GM12864 (cell line): ENCODE measurements around the gene NDUFA6.
"Not testable (repeated sequence)": the region's sequence is repeated elsewhere in the genome, so short reads cannot be mapped to it uniquely, and the experiment has no call there.

Experiments
- DNase-seq: peaks from one replicate; pipeline ENCODE4 v3.0.0-alpha.2; 2011; ENCODE audit warnings: low read depth
- H3K4me3 ChIP-seq: 2 replicates; pipeline ENCODE4 v1.5.1; 2011; ENCODE audit warnings: mild to moderate bottlenecking, low read depth, low read length, control low read depth
- TF ChIP-seq, protein P1 (sequence below): IDR thresholded peaks from 2 replicates; pipeline ENCODE4 v1.5.1; 2011; ENCODE audit warnings: low read depth, mild to moderate bottlenecking, moderate library complexity, low read length, control low read depth, inconsistent platforms; ENCODE audit errors: missing control alignments

NDUFA6 gene

DNA sequence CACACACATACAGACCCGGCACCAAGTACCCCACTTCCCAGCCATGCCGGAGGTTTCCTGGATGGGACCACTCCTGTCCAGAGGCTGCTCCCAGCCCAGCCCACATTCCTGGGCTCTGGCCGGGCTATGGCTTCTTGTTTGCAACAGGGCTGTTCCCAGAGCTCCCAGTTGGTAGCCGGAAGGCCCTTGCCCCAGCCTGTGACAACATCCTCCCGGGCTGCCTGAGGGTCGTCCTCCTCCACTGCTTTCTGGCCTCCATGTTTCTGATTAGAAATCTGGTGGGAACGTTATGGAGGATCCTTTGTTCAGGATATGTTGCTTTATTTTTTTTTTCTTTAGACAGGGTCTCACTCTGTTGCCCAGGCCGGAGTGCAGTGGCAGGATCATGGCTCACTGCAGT lies 41.0 kb upstream of the NDUFA6 start:
- TF ChIP-seq, protein P1, sequence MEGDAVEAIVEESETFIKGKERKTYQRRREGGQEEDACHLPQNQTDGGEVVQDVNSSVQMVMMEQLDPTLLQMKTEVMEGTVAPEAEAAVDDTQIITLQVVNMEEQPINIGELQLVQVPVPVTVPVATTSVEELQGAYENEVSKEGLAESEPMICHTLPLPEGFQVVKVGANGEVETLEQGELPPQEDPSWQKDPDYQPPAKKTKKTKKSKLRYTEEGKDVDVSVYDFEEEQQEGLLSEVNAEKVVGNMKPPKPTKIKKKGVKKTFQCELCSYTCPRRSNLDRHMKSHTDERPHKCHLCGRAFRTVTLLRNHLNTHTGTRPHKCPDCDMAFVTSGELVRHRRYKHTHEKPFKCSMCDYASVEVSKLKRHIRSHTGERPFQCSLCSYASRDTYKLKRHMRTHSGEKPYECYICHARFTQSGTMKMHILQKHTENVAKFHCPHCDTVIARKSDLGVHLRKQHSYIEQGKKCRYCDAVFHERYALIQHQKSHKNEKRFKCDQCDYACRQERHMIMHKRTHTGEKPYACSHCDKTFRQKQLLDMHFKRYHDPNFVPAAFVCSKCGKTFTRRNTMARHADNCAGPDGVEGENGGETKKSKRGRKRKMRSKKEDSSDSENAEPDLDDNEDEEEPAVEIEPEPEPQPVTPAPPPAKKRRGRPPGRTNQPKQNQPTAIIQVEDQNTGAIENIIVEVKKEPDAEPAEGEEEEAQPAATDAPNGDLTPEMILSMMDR: no peak
- DNase-seq: no peak
- no peak overlapping the region for H3K4me3 ChIP-seq

DNA sequence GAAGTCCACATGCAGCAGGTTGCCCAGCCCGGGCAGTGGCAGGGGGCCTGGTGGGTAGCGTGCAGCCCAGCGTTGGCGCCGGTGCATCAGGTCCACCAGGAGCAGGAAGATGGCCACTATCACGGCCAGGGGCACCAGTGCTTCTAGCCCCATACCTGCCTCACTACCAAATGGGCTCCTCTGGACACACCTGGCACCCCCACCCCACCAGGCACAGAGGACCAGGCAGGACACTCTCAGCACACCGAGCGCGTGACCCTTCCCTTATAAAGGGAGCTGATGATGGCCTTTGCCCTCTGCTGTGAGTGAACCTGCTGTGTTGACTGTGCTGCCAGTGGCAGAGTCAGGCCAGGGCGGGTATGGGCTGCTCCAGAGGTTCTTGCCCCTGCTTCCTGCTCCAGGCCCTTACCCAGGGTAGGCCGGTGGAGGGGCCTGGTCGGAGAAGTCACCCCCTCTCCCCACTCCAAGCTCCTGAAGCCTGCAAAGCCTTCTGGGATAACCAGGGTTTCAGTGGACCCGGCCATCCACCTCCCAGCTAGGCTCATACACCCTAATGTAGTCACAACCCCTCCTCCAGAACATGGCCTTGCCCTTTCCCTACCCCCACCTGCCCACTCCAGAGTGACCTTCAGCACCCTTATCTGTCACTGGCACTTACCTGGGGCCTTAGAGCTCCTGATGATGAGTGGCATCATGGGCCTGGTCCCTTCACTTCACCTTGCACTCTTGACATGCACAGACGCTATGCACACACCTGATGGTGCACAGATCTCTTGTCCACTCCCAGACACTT lies 40.3 kb upstream of the NDUFA6 start, which contains the start of gene CYP2D6:
Gene CYP2D6 (minus strand): TSS at position 172 of the 793 bp plus-strand sequence. CDS start 19 bp downstream, at position 153.
- DNase-seq, H3K4me3 ChIP-seq: not testable (repeated sequence)

GRCh38 chr22:42130182-42130581 lies 39.6 kb upstream of the NDUFA6 start:
- H3K4me3 ChIP-seq, DNase-seq: not testable (repeated sequence)

- DNase-seq, H3K4me3 ChIP-seq: not testable (repeated sequence)
Measured at GRCh38 chr22:42128776-42129694, 38.5 kb upstream of the NDUFA6 start.

GRCh38 chr22:42128007-42128406 lies 37.4 kb upstream of the NDUFA6 start:
- not testable (repeated sequence) for DNase-seq, H3K4me3 ChIP-seq

DNA sequence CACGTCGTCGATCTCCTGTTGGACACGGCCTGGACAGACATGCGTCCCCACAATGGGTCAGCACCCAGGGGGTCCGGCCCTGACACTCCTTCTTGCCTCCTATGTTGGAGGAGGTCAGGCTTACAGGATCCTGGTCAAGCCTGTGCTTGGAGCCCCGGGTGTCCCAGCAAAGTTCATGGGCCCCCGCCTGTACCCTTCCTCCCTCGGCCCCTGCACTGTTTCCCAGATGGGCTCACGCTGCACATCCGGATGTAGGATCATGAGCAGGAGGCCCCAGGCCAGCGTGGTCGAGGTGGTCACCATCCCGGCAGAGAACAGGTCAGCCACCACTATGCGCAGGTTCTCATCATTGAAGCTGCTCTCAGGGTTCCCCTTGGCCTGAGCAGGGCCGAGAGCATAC lies 37.0 kb upstream of the NDUFA6 start:
- TF ChIP-seq, protein P1: no peak
- H3K4me3 ChIP-seq: no peak overlapping the region
- no peak for DNase-seq

- H3K4me3 ChIP-seq, DNase-seq: not testable (repeated sequence)
Measured at GRCh38 chr22:42123529-42123928, 33.0 kb upstream of the NDUFA6 start.

GRCh38 chr22:42120231-42121021 lies 29.9 kb upstream of the NDUFA6 start:
- not testable (repeated sequence) for H3K4me3 ChIP-seq
- DNase-seq: peak; percentile 16

GRCh38 chr22:42116848-42117424 lies 26.4 kb upstream of the NDUFA6 start:
- TF ChIP-seq, protein P1: no peak
- no peak for DNase-seq
- H3K4me3 ChIP-seq: no peak overlapping the region

DNA sequence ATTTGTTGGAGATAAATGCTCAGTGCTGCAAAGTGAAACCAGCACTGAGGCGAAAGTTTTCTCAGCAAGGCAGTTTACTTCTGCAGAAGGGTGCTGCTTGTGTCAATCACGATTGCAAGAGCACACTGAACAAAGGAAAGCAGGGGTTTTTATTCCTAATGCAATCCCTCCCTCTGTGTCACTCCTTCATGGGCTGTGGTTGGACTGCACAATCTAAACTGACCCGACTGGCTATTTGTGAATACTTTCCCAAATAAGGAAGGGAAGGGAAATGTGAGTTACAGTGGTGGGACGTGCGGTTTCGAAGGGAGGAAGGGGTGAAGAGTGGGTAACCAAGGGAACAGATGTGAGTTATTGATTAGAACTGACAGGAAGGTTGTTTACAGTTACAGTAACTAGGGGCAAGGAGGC lies 24.9 kb upstream of the NDUFA6 start:
- not testable (repeated sequence) for H3K4me3 ChIP-seq, DNase-seq
